ENCODE measurements around the gene MAP4K4. TPM values are rescaled to one million over a fixed set of nuclear protein-coding genes. Genes with fewer than 3 reads are reported as not detected.

Gene MAP4K4
- total and polyA plus RNA-seq, 2 of the 13 experiments (the other 11 are each of a cell fraction or from before 2014, with no cell fraction given): 105 to 264 TPM

DNA sequence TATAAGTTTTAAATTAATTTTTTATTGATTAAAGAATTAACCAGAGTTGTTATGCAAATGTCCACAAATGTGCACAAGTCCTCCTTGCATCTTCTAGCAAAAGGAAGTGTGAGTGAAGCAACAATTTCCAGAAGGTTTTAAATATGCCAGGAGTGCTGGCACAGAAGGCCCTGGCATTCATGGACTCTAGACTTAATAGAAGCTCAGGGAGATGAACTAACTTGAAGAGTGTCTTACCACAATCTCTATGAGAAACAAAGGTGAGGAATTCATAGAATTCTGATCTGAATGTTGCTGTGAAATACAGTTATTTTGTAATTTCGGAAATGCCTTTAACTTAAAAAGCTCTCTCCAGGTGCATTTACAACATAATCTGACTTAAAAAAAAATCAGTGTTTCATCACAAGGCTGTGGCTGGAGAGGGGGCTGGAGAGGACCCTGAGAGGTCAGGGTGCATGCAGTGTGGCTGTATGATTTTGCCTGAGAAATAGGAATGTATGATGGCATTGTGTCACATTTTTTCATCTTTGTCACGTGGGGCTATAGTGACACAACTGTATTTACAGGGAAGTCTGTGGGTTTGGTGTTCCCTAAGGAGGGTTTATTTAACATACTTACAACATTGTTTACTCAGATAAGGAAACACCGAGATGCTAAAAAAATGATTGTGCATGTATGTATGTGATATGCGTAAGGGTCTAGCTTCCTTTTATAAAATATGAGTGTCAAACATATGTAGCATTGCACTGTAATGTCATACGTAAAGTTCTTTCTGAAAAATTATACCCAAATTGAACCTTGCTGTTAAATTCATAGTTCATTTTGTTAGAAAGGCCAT is 66.2 kb downstream of the MAP4K4 start:
- H3K9ac ChIP-seq (ENCODE audit: insufficient read depth, low read depth, low read length): no peak overlapping the region
- TF ChIP-seq ZNF557 (CRISPR knock-in tag; IDR thresholded peaks at IDR 0.05): no peak
- TF ChIP-seq, protein P1, sequence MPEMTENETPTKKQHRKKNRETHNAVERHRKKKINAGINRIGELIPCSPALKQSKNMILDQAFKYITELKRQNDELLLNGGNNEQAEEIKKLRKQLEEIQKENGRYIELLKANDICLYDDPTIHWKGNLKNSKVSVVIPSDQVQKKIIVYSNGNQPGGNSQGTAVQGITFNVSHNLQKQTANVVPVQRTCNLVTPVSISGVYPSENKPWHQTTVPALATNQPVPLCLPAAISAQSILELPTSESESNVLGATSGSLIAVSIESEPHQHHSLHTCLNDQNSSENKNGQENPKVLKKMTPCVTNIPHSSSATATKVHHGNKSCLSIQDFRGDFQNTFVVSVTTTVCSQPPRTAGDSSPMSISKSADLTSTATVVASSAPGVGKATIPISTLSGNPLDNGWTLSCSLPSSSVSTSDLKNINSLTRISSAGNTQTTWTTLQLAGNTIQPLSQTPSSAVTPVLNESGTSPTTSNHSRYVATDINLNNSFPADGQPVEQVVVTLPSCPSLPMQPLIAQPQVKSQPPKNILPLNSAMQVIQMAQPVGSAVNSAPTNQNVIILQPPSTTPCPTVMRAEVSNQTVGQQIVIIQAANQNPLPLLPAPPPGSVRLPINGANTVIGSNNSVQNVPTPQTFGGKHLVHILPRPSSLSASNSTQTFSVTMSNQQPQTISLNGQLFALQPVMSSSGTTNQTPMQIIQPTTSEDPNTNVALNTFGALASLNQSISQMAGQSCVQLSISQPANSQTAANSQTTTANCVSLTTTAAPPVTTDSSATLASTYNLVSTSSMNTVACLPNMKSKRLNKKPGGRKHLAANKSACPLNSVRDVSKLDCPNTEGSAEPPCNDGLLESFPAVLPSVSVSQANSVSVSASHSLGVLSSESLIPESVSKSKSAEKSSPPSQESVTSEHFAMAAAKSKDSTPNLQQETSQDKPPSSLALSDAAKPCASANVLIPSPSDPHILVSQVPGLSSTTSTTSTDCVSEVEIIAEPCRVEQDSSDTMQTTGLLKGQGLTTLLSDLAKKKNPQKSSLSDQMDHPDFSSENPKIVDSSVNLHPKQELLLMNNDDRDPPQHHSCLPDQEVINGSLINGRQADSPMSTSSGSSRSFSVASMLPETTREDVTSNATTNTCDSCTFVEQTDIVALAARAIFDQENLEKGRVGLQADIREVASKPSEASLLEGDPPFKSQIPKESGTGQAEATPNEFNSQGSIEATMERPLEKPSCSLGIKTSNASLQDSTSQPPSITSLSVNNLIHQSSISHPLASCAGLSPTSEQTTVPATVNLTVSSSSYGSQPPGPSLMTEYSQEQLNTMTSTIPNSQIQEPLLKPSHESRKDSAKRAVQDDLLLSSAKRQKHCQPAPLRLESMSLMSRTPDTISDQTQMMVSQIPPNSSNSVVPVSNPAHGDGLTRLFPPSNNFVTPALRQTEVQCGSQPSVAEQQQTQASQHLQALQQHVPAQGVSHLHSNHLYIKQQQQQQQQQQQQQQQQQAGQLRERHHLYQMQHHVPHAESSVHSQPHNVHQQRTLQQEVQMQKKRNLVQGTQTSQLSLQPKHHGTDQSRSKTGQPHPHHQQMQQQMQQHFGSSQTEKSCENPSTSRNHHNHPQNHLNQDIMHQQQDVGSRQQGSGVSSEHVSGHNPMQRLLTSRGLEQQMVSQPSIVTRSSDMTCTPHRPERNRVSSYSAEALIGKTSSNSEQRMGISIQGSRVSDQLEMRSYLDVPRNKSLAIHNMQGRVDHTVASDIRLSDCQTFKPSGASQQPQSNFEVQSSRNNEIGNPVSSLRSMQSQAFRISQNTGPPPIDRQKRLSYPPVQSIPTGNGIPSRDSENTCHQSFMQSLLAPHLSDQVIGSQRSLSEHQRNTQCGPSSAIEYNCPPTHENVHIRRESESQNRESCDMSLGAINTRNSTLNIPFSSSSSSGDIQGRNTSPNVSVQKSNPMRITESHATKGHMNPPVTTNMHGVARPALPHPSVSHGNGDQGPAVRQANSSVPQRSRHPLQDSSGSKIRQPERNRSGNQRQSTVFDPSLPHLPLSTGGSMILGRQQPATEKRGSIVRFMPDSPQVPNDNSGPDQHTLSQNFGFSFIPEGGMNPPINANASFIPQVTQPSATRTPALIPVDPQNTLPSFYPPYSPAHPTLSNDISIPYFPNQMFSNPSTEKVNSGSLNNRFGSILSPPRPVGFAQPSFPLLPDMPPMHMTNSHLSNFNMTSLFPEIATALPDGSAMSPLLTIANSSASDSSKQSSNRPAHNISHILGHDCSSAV (CRISPR knock-in tag; IDR thresholded peaks at IDR 0.05; ENCODE audit: borderline replicate concordance): no peak
- TF ChIP-seq ZNF225 (CRISPR knock-in tag; IDR thresholded peaks at IDR 0.05): no peak
- TF ChIP-seq, protein P2, sequence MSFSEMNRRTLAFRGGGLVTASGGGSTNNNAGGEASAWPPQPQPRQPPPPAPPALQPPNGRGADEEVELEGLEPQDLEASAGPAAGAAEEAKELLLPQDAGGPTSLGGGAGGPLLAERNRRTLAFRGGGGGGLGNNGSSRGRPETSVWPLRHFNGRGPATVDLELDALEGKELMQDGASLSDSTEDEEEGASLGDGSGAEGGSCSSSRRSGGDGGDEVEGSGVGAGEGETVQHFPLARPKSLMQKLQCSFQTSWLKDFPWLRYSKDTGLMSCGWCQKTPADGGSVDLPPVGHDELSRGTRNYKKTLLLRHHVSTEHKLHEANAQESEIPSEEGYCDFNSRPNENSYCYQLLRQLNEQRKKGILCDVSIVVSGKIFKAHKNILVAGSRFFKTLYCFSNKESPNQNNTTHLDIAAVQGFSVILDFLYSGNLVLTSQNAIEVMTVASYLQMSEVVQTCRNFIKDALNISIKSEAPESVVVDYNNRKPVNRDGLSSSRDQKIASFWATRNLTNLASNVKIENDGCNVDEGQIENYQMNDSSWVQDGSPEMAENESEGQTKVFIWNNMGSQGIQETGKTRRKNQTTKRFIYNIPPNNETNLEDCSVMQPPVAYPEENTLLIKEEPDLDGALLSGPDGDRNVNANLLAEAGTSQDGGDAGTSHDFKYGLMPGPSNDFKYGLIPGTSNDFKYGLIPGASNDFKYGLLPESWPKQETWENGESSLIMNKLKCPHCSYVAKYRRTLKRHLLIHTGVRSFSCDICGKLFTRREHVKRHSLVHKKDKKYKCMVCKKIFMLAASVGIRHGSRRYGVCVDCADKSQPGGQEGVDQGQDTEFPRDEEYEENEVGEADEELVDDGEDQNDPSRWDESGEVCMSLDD (CRISPR knock-in tag; IDR thresholded peaks at IDR 0.05; ENCODE audit: borderline replicate concordance): no peak
- TF ChIP-seq, protein P3, sequence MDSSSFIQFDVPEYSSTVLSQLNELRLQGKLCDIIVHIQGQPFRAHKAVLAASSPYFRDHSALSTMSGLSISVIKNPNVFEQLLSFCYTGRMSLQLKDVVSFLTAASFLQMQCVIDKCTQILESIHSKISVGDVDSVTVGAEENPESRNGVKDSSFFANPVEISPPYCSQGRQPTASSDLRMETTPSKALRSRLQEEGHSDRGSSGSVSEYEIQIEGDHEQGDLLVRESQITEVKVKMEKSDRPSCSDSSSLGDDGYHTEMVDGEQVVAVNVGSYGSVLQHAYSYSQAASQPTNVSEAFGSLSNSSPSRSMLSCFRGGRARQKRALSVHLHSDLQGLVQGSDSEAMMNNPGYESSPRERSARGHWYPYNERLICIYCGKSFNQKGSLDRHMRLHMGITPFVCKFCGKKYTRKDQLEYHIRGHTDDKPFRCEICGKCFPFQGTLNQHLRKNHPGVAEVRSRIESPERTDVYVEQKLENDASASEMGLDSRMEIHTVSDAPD (CRISPR knock-in tag; IDR thresholded peaks at IDR 0.05): no peak; the same call in 1 of the 2 replicates

More for the DNA sequence above, 66.2 kb downstream of the MAP4K4 start:
- Histone ChIP-seq H3K36me3 (replicated peaks in 1 of 2; ENCODE audit: control insufficient read depth in 1 of 2, insufficient read depth in 2 of 2, low read length in 2 of 2) (0 out of 5 replicates have a peak, but pooled peaks cover 0 to 2% of the 10 kb centered on the region in 2 experiments), H3K27ac (ENCODE audit: extremely low read length, insufficient read depth, low read length) (peak overlapping the region; percentile 44), H2AFZ (ENCODE audit: low read length) (no peak overlapping the region), H3K79me2 (ENCODE audit: insufficient read depth, low read length) (peaks cover 92% of the 10 kb centered on the region), H4K20me1 (ENCODE audit: insufficient read depth, low read length) (peaks cover 68% of the 10 kb centered on the region), H3K4me1 (ENCODE audit: insufficient read depth, low read length) (peaks cover 87% of the 10 kb centered on the region), H3K27me3 (ENCODE audit: control insufficient read depth in 1 of 2, insufficient read depth in 2 of 2, low read length in 2 of 2) (no peaks in the 10 kb centered on the region), H3K4me3 (replicated peaks in 1 of 3; ENCODE audit: insufficient read depth in 1 of 3, low read depth in 2 of 3, low read length in 3 of 3) (peak overlapping the region in 1 of 3 experiments; percentile 8; a peak in 1 of 6 replicates), H3K4me2 (ENCODE audit: low read depth, low read length) (peak overlapping the region; percentile 43), H3K9me3 (ENCODE audit: low read length) (no peaks in the 10 kb centered on the region)
- POLR2A ChIA-PET: interaction anchor here (0.8 to 3.9 kb wide), 7 partner anchors 7 to 197 kb away, joined by 3 to 24 read pairs (median 6); partner anchors contain the start of gene MAP4K4
- in situ Hi-C loops (cut with HindIII; ENCODE audit: extremely low pct_ligation_motif_present, low pct_unique_long_range_greater_than_20kb) (no loop called here), intact Hi-C loops (cut with micrococcal nuclease; ENCODE audit: unreplicated experiment) (loop anchor here (1.0 to 5.0 kb wide), 3 partner anchors 33 to 246 kb away; no protein-coding TSS in a partner anchor)
- FAIRE-seq: peak; percentile 69
- BruUV-seq (replicated peaks): no TSS peak
- WGBS (ENCODE audit: low lambda C conversion rate): 34% methylated on average over 5 of the region's 5 CpGs
- ATAC-seq: peak; percentile 46
- CTCF ChIA-PET (ENCODE audit: low intra/inter-chr PET ratio, low total read pairs): no interaction called here
- peak; percentile 96 for DNase-seq (ENCODE audit: low spot score)
